H9 (cell line): ENCODE results near the gene FAT1. TPM values are rescaled to one million over a fixed set of nuclear protein-coding genes. Genes with fewer than 3 reads are reported as not detected.

ENCODE experiments used
- DNase-seq: peaks from one replicate; pipeline ENCODE4 v3.0.0-alpha.2; 2017
- H2AFZ ChIP-seq: one replicate; pipeline ENCODE4 v1.6.1; 2013; ENCODE audit warnings: mild to moderate bottlenecking, low read length, control low read depth, moderate library complexity
- H2AK5ac ChIP-seq: 2 replicates; pipeline ENCODE4 v1.6.1; 2013; ENCODE audit warnings: low read length, control low read depth, mixed read lengths; ENCODE audit not compliant: insufficient read length
- H2BK120ac ChIP-seq: one replicate; pipeline ENCODE4 v1.6.1; 2013; ENCODE audit warnings: low read depth, mild to moderate bottlenecking, low read length, control low read depth, inconsistent platforms; ENCODE audit not compliant: poor library complexity, severe bottlenecking
- H2BK12ac ChIP-seq: 2 replicates; pipeline ENCODE4 v1.6.1; 2013; ENCODE audit warnings: low read length, control low read depth, mixed read lengths, low read depth; ENCODE audit not compliant: insufficient read length
- H2BK15ac ChIP-seq: 2 replicates; pipeline ENCODE4 v1.6.1; 2013; ENCODE audit warnings: low read depth, low read length, control low read depth
- H2BK20ac ChIP-seq: one replicate; pipeline ENCODE4 v1.6.1; 2013; ENCODE audit warnings: low read depth, mild to moderate bottlenecking, low read length, control low read depth, inconsistent platforms; ENCODE audit not compliant: poor library complexity, severe bottlenecking
- H2BK5ac ChIP-seq: 2 replicates; pipeline ENCODE4 v1.6.1; 2013; ENCODE audit warnings: low read length, control low read depth, mixed read lengths; ENCODE audit not compliant: insufficient read length
- H3K14ac ChIP-seq: 2 replicates; pipeline ENCODE4 v1.6.1; 2013; ENCODE audit warnings: low read length, control low read depth; ENCODE audit not compliant: insufficient read depth
- H3K18ac ChIP-seq: 2 replicates; pipeline ENCODE4 v1.6.1; 2013; ENCODE audit warnings: low read depth, mild to moderate bottlenecking, mixed read lengths, low read length, control low read depth; ENCODE audit not compliant: insufficient read length
- H3K23ac ChIP-seq: 2 replicates; pipeline ENCODE4 v1.6.1; 2013; ENCODE audit warnings: low read length, control low read depth, mixed read lengths, low read depth; ENCODE audit not compliant: insufficient read length
- H3K23me2 ChIP-seq: 2 replicates; pipeline ENCODE4 v1.6.1; 2013; ENCODE audit warnings: low read depth, mild to moderate bottlenecking, mixed read lengths, low read length, control low read depth; ENCODE audit not compliant: insufficient read length, poor library complexity, severe bottlenecking
- H3K27ac ChIP-seq: 2 replicates; pipeline ENCODE4 v1.5.1; 2013; ENCODE audit warnings: low read length, control low read depth, mixed read lengths, low read depth; ENCODE audit not compliant: insufficient read length
- H3K27me3 ChIP-seq: 2 replicates; pipeline ENCODE4 v1.6.1; 2013; ENCODE audit warnings: low read length, control low read depth, inconsistent platforms; ENCODE audit not compliant: insufficient read depth
- H3K4ac ChIP-seq: 2 replicates; pipeline ENCODE4 v1.6.1; 2013; ENCODE audit warnings: low read depth, mild to moderate bottlenecking, control low read depth, inconsistent platforms, low read length, moderate library complexity
- H3K4me1 ChIP-seq: 2 replicates; pipeline ENCODE4 v1.6.1; 2013; ENCODE audit warnings: low read length, control low read depth, inconsistent platforms; ENCODE audit not compliant: insufficient read depth
- H3K4me2 ChIP-seq: 2 replicates; pipeline ENCODE4 v1.6.1; 2013; ENCODE audit warnings: low read length, control low read depth, mixed read lengths; ENCODE audit not compliant: insufficient read length, insufficient read depth
- H3K56ac ChIP-seq: 2 replicates; pipeline ENCODE4 v1.6.1; 2013; ENCODE audit warnings: low read depth, mild to moderate bottlenecking, mixed read lengths, low read length, control low read depth; ENCODE audit not compliant: insufficient read length
- H3K79me1 ChIP-seq: 2 replicates; pipeline ENCODE4 v1.6.1; 2013; ENCODE audit warnings: low read depth, mild to moderate bottlenecking, moderate library complexity, low read length, control low read depth, inconsistent platforms; ENCODE audit not compliant: insufficient read depth, poor library complexity, severe bottlenecking
- H3K79me2 ChIP-seq: 2 replicates; pipeline ENCODE4 v1.6.1; 2013; ENCODE audit warnings: low read length, control low read depth, inconsistent platforms; ENCODE audit not compliant: insufficient read depth
- H3K9ac ChIP-seq: 2 replicates; pipeline ENCODE4 v1.6.1; 2013; ENCODE audit warnings: low read length, control low read depth, mixed read lengths; ENCODE audit not compliant: insufficient read length; ENCODE audit errors: extremely low read depth
- H3K9me3 ChIP-seq: one replicate; pipeline ENCODE4 v1.6.1; 2013; ENCODE audit warnings: low read depth, low read length, inconsistent platforms; ENCODE audit not compliant: control insufficient read depth
- H3T11ph ChIP-seq: one replicate; pipeline ENCODE4 v1.6.1; 2013; ENCODE audit warnings: mild to moderate bottlenecking, low read length, control low read depth, inconsistent platforms
- H4K20me1 ChIP-seq: one replicate; pipeline ENCODE4 v1.6.1; 2013; ENCODE audit not compliant: control insufficient read depth, insufficient read length, insufficient read depth
- H4K5ac ChIP-seq: 2 replicates; pipeline ENCODE4 v1.6.1; 2013; ENCODE audit warnings: low read depth, mild to moderate bottlenecking, mixed read lengths, low read length, control low read depth; ENCODE audit not compliant: insufficient read length
- H4K8ac ChIP-seq: replicated peaks from 2 replicates; pipeline ENCODE4 v1.6.1; 2013; ENCODE audit warnings: low read length, control low read depth, mixed read lengths, low read depth; ENCODE audit not compliant: insufficient read length
- H4K91ac ChIP-seq: 2 replicates; pipeline ENCODE4 v1.6.1; 2013; ENCODE audit warnings: low read depth, mild to moderate bottlenecking, moderate library complexity, mixed read lengths, low read length, control low read depth; ENCODE audit not compliant: insufficient read length
- H3K27ac Mint-ChIP-seq, 3 experiments: 2 replicates in 2 of 3; 3 replicates in 1 of 3; pipeline ENCODE4 v1.8.0; 2020 to 2021; ENCODE audit warnings: mixed read lengths in 3 of 3, mild to moderate bottlenecking in 1 of 3, moderate library complexity in 1 of 3
- H3K27me3 Mint-ChIP-seq: 2 replicates; pipeline ENCODE4 v1.8.0; 2021; ENCODE audit warnings: low read depth, mild to moderate bottlenecking, moderate library complexity, mixed read lengths
- H3K36me3 Mint-ChIP-seq, 3 experiments: 2 replicates in 2 of 3; 3 replicates in 1 of 3; pipeline ENCODE4 v1.8.0; 2020 to 2021; ENCODE audit warnings: low read depth in 3 of 3, mixed read lengths in 3 of 3; ENCODE audit not compliant: insufficient read depth in 1 of 3
- H3K4me1 Mint-ChIP-seq, 2 experiments: 2 replicates each; pipeline ENCODE4 v1.8.0; 2020; ENCODE audit warnings: mixed read lengths in 2 of 2
- H3K4me3 Mint-ChIP-seq, 2 experiments: 2 replicates in 1 of 2; 3 replicates in 1 of 2; pipeline ENCODE4 v1.8.0; 2020 to 2021; ENCODE audit warnings: mild to moderate bottlenecking in 2 of 2, mixed read lengths in 2 of 2, moderate library complexity in 1 of 2
- H3K9me3 Mint-ChIP-seq, 2 experiments: 2 replicates in 1 of 2; 3 replicates in 1 of 2; pipeline ENCODE4 v1.8.0; 2020; ENCODE audit warnings: mild to moderate bottlenecking in 2 of 2, mixed read lengths in 2 of 2, moderate library complexity in 1 of 2
- WGBS: extraction: QIAGEN DNeasy Blood & Tissue Kit; methylation state at CpG from one replicate; pipeline ENCODE4 v1.1.7; 2013; ENCODE audit warnings: missing lambda C conversion rate, low lambda C conversion rate, mixed read lengths; ENCODE audit not compliant: insufficient read length; ENCODE audit errors: extremely low coverage; 5-methylcytosine and 5-hydroxymethylcytosine counted together
- total RNA-seq: library from RNA; stranded (reverse); gene quantifications from 2 replicates; pipeline ENCODE4 v1.2.1, GENCODE V29; 2021
- TF ChIP-seq, protein P1 (sequence below): fragments of 200-600 bp; sonication (generic); conservative IDR thresholded peaks from 3 replicates; pipeline ENCODE4 v1.8.0; 2021; ENCODE audit warnings: antibody characterized with exemption, mild to moderate bottlenecking

FAT1 gene
- total RNA-seq, 1 experiment from 2014 or later, result 173 TPM

DNA sequence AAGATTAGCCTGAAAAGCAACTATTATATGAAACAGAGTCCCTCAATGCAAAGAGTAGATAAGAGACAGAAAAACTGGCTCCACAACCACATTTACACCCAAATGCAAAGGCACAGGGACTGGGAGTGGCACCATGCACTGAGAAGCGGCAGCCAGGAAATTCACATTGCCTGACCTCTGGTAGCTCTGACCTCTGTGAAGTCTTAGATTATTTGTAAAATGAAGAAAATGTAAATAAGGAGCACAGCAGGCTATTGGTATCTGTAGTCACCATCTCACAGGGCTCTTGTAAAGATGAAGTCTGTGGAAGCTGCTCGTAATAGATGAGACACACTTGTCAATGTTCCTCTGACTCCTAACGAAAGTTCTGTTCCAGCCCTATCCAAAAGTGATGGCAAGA lies 69.7 kb downstream of the FAT1 start:
- Histone ChIP-seq H2BK12ac (no peak overlapping the region), H2BK120ac (no peak overlapping the region), H3K23ac (no peak overlapping the region), H3K4ac (no peak overlapping the region), H3K56ac (no peak overlapping the region), H4K20me1 (no peaks in the 10 kb centered on the region), H3T11ph (no peak overlapping the region), H3K79me1 (peaks cover 3% of the 10 kb centered on the region), H3K14ac (no peak overlapping the region), H2AK5ac (no peak overlapping the region), H2BK20ac (no peak overlapping the region), H3K27ac (no peak overlapping the region), H2BK5ac (no peak overlapping the region), H3K4me1 (peaks cover 9% of the 10 kb centered on the region; the same call in 1 of the 2 replicates), H3K23me2 (no peaks in the 10 kb centered on the region), H3K27me3 (no peaks in the 10 kb centered on the region), H3K9me3 (no peaks in the 10 kb centered on the region), H4K8ac (no peak overlapping the region), H4K5ac (no peak overlapping the region), H2AFZ (no peak overlapping the region), H3K18ac (no peak overlapping the region), H3K79me2 (no peaks in the 10 kb centered on the region), H3K4me2 (no peak overlapping the region), H4K91ac (no peak overlapping the region), H3K9ac (no peak overlapping the region), H2BK15ac (no peak overlapping the region)
- Mint-ChIP-seq H3K4me1 (peaks cover 55 to 61% of the 10 kb centered on the region in 2 experiments), H3K9me3 (no peaks in the 10 kb centered on the region), H3K36me3 (peaks cover 9 to 39% (median 20%) of the 10 kb centered on the region in 3 experiments; a peak in 6 of 7 replicates), H3K27me3 (no peaks in the 10 kb centered on the region), H3K27ac (peak overlapping the region; percentile 12 to 53 (median 31); a peak in 4 of 7 replicates), H3K4me3 (no peak overlapping the region)
- WGBS, result no CpG with 5 or more reads among the region's 3 CpGs
- no peak for DNase-seq
- TF ChIP-seq, protein P1, sequence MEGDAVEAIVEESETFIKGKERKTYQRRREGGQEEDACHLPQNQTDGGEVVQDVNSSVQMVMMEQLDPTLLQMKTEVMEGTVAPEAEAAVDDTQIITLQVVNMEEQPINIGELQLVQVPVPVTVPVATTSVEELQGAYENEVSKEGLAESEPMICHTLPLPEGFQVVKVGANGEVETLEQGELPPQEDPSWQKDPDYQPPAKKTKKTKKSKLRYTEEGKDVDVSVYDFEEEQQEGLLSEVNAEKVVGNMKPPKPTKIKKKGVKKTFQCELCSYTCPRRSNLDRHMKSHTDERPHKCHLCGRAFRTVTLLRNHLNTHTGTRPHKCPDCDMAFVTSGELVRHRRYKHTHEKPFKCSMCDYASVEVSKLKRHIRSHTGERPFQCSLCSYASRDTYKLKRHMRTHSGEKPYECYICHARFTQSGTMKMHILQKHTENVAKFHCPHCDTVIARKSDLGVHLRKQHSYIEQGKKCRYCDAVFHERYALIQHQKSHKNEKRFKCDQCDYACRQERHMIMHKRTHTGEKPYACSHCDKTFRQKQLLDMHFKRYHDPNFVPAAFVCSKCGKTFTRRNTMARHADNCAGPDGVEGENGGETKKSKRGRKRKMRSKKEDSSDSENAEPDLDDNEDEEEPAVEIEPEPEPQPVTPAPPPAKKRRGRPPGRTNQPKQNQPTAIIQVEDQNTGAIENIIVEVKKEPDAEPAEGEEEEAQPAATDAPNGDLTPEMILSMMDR, result no peak
